Measurements from ENCODE around the gene MICU1. TPM values are rescaled to one million over a fixed set of nuclear protein-coding genes. Genes with fewer than 3 reads are reported as not detected.

MICU1 gene
- total RNA-seq, 4 donors from 2014 or later = 14.6 to 22.2 (median 20.1) TPM

- TF ChIP-seq, protein P1, sequence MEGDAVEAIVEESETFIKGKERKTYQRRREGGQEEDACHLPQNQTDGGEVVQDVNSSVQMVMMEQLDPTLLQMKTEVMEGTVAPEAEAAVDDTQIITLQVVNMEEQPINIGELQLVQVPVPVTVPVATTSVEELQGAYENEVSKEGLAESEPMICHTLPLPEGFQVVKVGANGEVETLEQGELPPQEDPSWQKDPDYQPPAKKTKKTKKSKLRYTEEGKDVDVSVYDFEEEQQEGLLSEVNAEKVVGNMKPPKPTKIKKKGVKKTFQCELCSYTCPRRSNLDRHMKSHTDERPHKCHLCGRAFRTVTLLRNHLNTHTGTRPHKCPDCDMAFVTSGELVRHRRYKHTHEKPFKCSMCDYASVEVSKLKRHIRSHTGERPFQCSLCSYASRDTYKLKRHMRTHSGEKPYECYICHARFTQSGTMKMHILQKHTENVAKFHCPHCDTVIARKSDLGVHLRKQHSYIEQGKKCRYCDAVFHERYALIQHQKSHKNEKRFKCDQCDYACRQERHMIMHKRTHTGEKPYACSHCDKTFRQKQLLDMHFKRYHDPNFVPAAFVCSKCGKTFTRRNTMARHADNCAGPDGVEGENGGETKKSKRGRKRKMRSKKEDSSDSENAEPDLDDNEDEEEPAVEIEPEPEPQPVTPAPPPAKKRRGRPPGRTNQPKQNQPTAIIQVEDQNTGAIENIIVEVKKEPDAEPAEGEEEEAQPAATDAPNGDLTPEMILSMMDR (IDR thresholded peaks at IDR 0.05) = no peak
- no peak for TF ChIP-seq POLR2A (IDR thresholded peaks at IDR 0.05)
- H3K4me1 ChIP-seq = no peaks in the 10 kb centered on the region
- H3K36me3 ChIP-seq = no peaks in the 10 kb centered on the region
- H3K4me3 ChIP-seq = no peak overlapping the region
- no peaks in the 10 kb centered on the region for H3K9me3 ChIP-seq
- intact Hi-C loops (cut with DNase I) = no loop called here
- 87 to 92% methylated on average over 3 of the region's 3 CpGs for WGBS, 2 donors
- DNase-seq = no peak
- no peaks in the 10 kb centered on the region for H3K27me3 ChIP-seq
- H3K27ac ChIP-seq = no peak overlapping the region
These were observed 101.9 kb downstream of the MICU1 start for GRCh38 chr10:72523932-72524396.

DNA sequence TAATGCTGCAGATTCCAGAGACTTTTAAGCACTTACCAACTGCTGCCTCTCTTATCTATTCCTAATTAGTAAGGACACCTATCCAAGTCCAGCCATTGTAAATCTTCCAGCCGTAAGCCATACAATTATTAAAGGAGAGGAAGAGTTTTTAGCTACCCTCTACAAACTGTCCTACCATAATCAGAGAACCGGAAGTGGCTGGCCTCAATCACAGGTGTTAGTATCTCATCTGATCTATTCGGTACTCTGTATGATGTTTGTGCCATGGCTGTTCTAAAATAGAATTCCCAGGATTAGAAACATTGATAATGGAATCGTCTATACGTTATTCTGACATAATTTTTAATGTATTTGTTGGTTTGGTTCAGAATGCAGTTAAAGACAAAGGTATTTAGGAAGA lies 102.8 kb downstream of the MICU1 start:
- TF ChIP-seq POLR2A (IDR thresholded peaks at IDR 0.05) = no peak
- TF ChIP-seq, protein P1 (IDR thresholded peaks at IDR 0.05) = no peak
- DNase-seq = no peak
- H3K27me3 ChIP-seq = no peaks in the 10 kb centered on the region
- intact Hi-C loops (cut with DNase I) = no loop called here
- H3K9me3 ChIP-seq = no peaks in the 10 kb centered on the region
- no peaks in the 10 kb centered on the region for H3K4me1 ChIP-seq
- no peak overlapping the region for H3K27ac ChIP-seq
- H3K4me3 ChIP-seq = no peak overlapping the region
- H3K36me3 ChIP-seq = peaks cover 0 to 3% (median 0%) of the 10 kb centered on the region in 3 donors
- WGBS, 2 donors = 96% methylated on average over 5 of the region's 5 CpGs

- Histone ChIP-seq H3K27me3 (no peaks in the 10 kb centered on the region), H3K27ac (no peak overlapping the region), H3K36me3 (peaks cover 0 to 3% (median 0%) of the 10 kb centered on the region in 3 donors), H3K4me1 (no peaks in the 10 kb centered on the region), H3K4me3 (no peak overlapping the region), H3K9me3 (no peaks in the 10 kb centered on the region)
- intact Hi-C loops (cut with DNase I) = no loop called here
- no peak for DNase-seq
- 92 to 99% methylated on average over 8 of the region's 8 CpGs for WGBS, 2 donors
- TF ChIP-seq, protein P1 (IDR thresholded peaks at IDR 0.05) = no peak
- TF ChIP-seq POLR2A (IDR thresholded peaks at IDR 0.05) = no peak
These were observed 108.6 kb downstream of the MICU1 start for GRCh38 chr10:72517244-72517643.

GRCh38 chr10:72515455-72515854 lies 110.4 kb downstream of the MICU1 start:
- no peak for TF ChIP-seq POLR2A (IDR thresholded peaks at IDR 0.05)
- TF ChIP-seq, protein P1 (IDR thresholded peaks at IDR 0.05) = no peak
- 86 to 96% methylated on average over 2 of the region's 2 CpGs for WGBS, 2 donors
- Histone ChIP-seq H3K27ac (no peak overlapping the region), H3K4me3 (no peak overlapping the region), H3K27me3 (no peaks in the 10 kb centered on the region), H3K9me3 (no peaks in the 10 kb centered on the region), H3K36me3 (peaks cover 0 to 3% (median 0%) of the 10 kb centered on the region in 3 donors), H3K4me1 (no peaks in the 10 kb centered on the region)
- DNase-seq = no peak
- intact Hi-C loops (cut with DNase I) = no loop called here

DNA sequence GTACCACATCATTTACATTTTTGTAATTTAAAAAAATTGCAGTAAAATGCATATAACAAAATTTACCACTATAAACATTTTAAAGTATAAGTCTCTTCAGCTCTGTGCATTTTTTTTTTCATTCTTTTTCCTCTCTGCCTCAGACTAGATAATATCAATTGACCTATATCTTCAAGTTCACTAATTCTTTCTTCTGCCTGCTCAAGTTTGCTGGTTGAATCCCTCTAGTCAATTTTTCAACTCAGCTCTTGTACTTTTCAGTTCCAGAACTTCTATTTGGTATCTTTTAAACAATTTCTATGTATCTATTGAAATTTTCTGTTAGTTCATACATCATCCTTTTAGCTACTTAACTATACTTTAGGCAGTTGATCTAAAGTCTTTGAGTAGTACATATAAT lies 112.0 kb downstream of the MICU1 start:
- intact Hi-C loops (cut with DNase I) = no loop called here
- Histone ChIP-seq H3K4me1 (no peaks in the 10 kb centered on the region), H3K36me3 (peaks cover 0 to 3% (median 0%) of the 10 kb centered on the region in 3 donors), H3K4me3 (no peak overlapping the region), H3K9me3 (no peaks in the 10 kb centered on the region), H3K27ac (no peak overlapping the region), H3K27me3 (no peaks in the 10 kb centered on the region)
- TF ChIP-seq, protein P1 (IDR thresholded peaks at IDR 0.05) = no peak
- TF ChIP-seq POLR2A (IDR thresholded peaks at IDR 0.05) = no peak
- DNase-seq = no peak
